Body of pancreas (tissue), 4 donors: ENCODE measurements around the gene TAS2R8.

Experiments
- CTCF ChIP-seq, 7 experiments: fragments of 450-650 bp in 4 of 7; fragments of 200-600 bp in 3 of 7; sonication (generic) in 3 of 7; IDR thresholded peaks; one replicate each; pipeline ENCODE4 v1.5.1; 2016 to 2019; ENCODE audit warnings: antibody characterized with exemption in 7 of 7
- POLR2A ChIP-seq, 3 donors: fragments of 450-650 bp; IDR thresholded peaks; one replicate each; pipeline ENCODE4 v1.6.1; 2016; ENCODE audit warnings: antibody characterized with exemption in 3 of 3, mild to moderate bottlenecking in 2 of 3

GRCh38 chr12:10855807-10856206 is 48.7 kb upstream of the TAS2R8 start:
- TF ChIP-seq CTCF (IDR thresholded peaks at IDR 0.05) (no peak), POLR2A (IDR thresholded peaks at IDR 0.05) (no peak)
